Tibial nerve (tissue), 4 donors: ENCODE results near the gene ASCC2.

Experiments used
- EP300 ChIP-seq, 2 donors: sonication (generic); formaldehyde crosslinking; IDR thresholded peaks; one replicate each; pipeline ENCODE4 v1.6.1; 2017; ENCODE audit warnings: antibody characterized with exemption in 2 of 2, mild to moderate bottlenecking in 1 of 2
- POLR2A ChIP-seq, 2 donors: fragments of 450-650 bp; IDR thresholded peaks; one replicate each; pipeline ENCODE4 v1.6.1; 2017; ENCODE audit warnings: antibody characterized with exemption in 2 of 2, mild to moderate bottlenecking in 2 of 2, moderate library complexity in 2 of 2
- TF ChIP-seq, protein P1 (sequence below), 5 experiments: fragments of 200-600 bp in 3 of 5; fragments of 450-650 bp in 2 of 5; sonication (generic) in 3 of 5; IDR thresholded peaks; one replicate each; pipeline ENCODE4 v1.5.1; 2016 to 2019; ENCODE audit warnings: antibody characterized with exemption in 5 of 5, mild to moderate bottlenecking in 3 of 5, moderate library complexity in 2 of 5

DNA sequence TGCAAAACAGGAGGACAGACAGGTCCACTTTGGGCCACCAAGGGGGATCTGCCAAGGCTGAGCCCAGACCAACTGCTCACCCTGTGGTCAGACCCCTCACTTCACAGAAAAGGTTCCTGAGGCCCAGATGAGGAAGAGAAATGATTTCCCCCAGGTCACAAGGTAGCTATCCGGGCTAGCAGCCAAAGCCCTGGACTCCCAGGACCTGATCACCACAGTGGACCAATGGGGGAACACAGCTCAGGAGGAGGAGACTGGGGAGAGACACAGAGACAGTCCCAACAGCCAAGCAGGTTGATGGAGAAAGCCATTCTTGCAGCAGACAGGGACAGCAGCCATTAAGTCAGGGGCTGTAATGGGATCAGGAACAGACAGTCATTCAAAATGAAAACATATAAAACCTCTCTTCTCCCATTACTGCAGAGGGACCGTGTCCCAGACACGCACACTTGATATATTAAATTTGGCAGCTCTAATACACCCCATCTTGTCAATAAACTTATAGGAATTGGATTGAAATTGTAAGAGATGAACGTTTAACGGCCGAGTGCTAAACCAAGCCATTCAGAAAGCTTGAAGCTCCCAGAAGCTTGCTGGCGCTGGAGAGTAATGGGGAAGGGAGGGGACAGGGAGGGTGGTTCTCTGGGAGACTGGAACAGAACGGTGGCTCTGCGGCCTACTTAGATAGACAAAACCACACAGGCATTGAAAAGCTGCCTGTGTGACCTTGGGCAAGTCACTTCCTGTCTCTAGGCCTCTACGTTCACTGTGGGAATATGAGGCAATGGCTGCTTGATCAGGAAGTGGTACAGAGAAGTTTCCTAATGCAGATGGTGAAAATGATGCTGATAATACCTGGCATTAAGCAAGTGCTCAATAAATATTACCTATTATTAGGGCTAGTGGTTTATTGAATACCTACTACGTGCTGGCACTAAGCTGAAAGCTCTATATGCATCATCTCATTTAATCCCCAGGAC, 87.2 kb downstream of the ASCC2 start:
- TF ChIP-seq, protein P1, sequence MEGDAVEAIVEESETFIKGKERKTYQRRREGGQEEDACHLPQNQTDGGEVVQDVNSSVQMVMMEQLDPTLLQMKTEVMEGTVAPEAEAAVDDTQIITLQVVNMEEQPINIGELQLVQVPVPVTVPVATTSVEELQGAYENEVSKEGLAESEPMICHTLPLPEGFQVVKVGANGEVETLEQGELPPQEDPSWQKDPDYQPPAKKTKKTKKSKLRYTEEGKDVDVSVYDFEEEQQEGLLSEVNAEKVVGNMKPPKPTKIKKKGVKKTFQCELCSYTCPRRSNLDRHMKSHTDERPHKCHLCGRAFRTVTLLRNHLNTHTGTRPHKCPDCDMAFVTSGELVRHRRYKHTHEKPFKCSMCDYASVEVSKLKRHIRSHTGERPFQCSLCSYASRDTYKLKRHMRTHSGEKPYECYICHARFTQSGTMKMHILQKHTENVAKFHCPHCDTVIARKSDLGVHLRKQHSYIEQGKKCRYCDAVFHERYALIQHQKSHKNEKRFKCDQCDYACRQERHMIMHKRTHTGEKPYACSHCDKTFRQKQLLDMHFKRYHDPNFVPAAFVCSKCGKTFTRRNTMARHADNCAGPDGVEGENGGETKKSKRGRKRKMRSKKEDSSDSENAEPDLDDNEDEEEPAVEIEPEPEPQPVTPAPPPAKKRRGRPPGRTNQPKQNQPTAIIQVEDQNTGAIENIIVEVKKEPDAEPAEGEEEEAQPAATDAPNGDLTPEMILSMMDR (IDR thresholded peaks at IDR 0.05), result no peak
- TF ChIP-seq POLR2A (IDR thresholded peaks at IDR 0.05), result no peak
- TF ChIP-seq EP300 (IDR thresholded peaks at IDR 0.05), result no peak
